Ovary (tissue), 9 donors: Measurements from ENCODE around the gene PITPNC1. TPM values are rescaled to one million over a fixed set of nuclear protein-coding genes. Genes with fewer than 3 reads are reported as not detected.

Experiments
- DNase-seq, 5 donors: peaks; one replicate each; pipeline ENCODE4 v3.0.0-alpha.2; 2019 to 2020
- H3K27ac ChIP-seq, 2 donors: fragments of 200-600 bp; one replicate each; pipeline versions ENCODE4 v1.5.1 to v1.8.0; 2019 to 2022
- H3K27me3 ChIP-seq: fragments of 200-600 bp; one replicate; pipeline ENCODE4 v1.8.0; 2022
- H3K36me3 ChIP-seq: fragments of 200-600 bp; sonication (generic); one replicate; pipeline ENCODE4 v1.5.1; 2019
- H3K4me1 ChIP-seq: one replicate; pipeline ENCODE4 v1.8.1; 2013; ENCODE audit warnings: mild to moderate bottlenecking, moderate library complexity; ENCODE audit not compliant: insufficient read depth
- H3K4me3 ChIP-seq: fragments of 200-600 bp; sonication (generic); one replicate; pipeline ENCODE4 v1.5.1; 2017
- H3K9me3 ChIP-seq, 2 donors: fragments of 200-600 bp in 1 of 2; sonication (generic) in 1 of 2; one replicate each; pipeline versions ENCODE4 v1.5.1 to v1.8.1; 2013 to 2019; ENCODE audit warnings: mild to moderate bottlenecking in 1 of 2, moderate library complexity in 1 of 2
- EP300 ChIP-seq: sonication (generic); formaldehyde crosslinking; IDR thresholded peaks from one replicate; pipeline ENCODE4 v1.6.1; 2017; ENCODE audit warnings: antibody characterized with exemption
- POLR2A ChIP-seq: fragments of 450-650 bp; IDR thresholded peaks from one replicate; pipeline ENCODE4 v1.6.1; 2017; ENCODE audit warnings: antibody characterized with exemption, mild to moderate bottlenecking, moderate library complexity
- WGBS, 3 donors: extraction: QIAGEN DNeasy Blood & Tissue Kit in 1 of 3; methylation state at CpG; one replicate each; pipeline versions ENCODE4 v1.1.5 to v1.1.7; 2013 to 2017; 5-methylcytosine and 5-hydroxymethylcytosine counted together
- intact Hi-C, 4 donors: fragments of 100-400 bp; cut with DNase I; formaldehyde crosslinking; loops; one replicate each; pipeline versions ENCODE4 v1.11.0 to v1.15.1; 2022 to 2023
- polyA plus RNA-seq, 2 donors: library from polyadenylated mRNA; stranded (reverse); fragments of 200-250 nt in 1 of 2; fragments of 350-450 nt in 1 of 2; fragmentation: Illumina TruSeq in 1 of 2; extraction: RNeasy Lipid Tissue Mini Kit (QIAGEN cat#74804) in 1 of 2; gene quantifications; one replicate each; pipeline ENCODE4 v1.2.3, GENCODE V29; 2013 to 2014
- total RNA-seq, 7 donors: library from RNA; depleted of rRNA in 2 of 7; stranded (reverse); fragments of >200 nt in 2 of 7; fragmentation: NEBNext Ultra II Directional in 3 of 7; extraction: Animal tissue kit (Norgen Biotek cat#: 25700) in 3 of 7; gene quantifications; one replicate each; pipeline versions ENCODE4 v1.1.0 to v1.2.4, GENCODE V29; 2016 to 2023
- TF ChIP-seq, protein P1 (sequence below), 3 donors: fragments of 450-650 bp in 2 of 3; fragments of 200-600 bp in 1 of 3; IDR thresholded peaks; one replicate each; pipeline versions ENCODE4 v1.5.1 to v1.8.0; 2016 to 2022; ENCODE audit warnings: antibody characterized with exemption in 3 of 3, mild to moderate bottlenecking in 1 of 3
- donor health status: DM: no; HTN: no; CAD: no; lungs with moderate emphysema.
- donor health status: DM: no; HTN: no; CAD: no.
- donor health status: Bipolar disorder and iron deficiency.
- donor health status: DM: yes; HTN: yes; CAD: no.
- donor health status: DM: no; HTN: no; CAD: no.
- donor health status: DM: yes; HTN: yes; CAD: no.

Gene PITPNC1
- total and polyA plus RNA-seq, 9 donors: 14.9 to 40.9 (median 23.8) TPM

DNA sequence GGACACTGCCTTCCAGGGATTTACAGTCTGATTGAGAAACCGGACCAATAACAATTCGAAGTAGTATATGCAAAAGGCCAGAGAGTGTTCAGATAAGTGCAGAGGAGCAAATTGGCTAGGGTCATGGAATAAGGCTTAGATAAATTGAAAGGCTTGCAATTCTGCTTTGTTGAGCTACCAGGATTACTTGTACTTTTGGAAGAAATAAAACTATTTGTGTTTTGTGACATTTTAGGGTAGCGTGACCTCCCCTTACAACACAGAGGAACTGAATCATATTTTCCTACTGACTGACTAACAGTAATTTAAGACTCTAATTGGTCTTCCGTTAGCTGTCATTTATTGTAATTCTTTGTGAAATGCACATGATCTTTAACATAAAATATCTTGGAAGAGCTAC lies 104.7 kb downstream of the PITPNC1 start:
- no peak for DNase-seq
- Histone ChIP-seq H3K4me1 (no peaks in the 10 kb centered on the region), H3K4me3 (no peak overlapping the region), H3K27ac (no peak overlapping the region), H3K36me3 (no peaks in the 10 kb centered on the region), H3K9me3 (no peaks in the 10 kb centered on the region), H3K27me3 (no peaks in the 10 kb centered on the region)
- WGBS, 3 donors: 57 to 72% (median 65%) methylated on average over 4 of the region's 4 CpGs
- TF ChIP-seq EP300 (no peak), POLR2A (no peak)
- TF ChIP-seq, protein P1, sequence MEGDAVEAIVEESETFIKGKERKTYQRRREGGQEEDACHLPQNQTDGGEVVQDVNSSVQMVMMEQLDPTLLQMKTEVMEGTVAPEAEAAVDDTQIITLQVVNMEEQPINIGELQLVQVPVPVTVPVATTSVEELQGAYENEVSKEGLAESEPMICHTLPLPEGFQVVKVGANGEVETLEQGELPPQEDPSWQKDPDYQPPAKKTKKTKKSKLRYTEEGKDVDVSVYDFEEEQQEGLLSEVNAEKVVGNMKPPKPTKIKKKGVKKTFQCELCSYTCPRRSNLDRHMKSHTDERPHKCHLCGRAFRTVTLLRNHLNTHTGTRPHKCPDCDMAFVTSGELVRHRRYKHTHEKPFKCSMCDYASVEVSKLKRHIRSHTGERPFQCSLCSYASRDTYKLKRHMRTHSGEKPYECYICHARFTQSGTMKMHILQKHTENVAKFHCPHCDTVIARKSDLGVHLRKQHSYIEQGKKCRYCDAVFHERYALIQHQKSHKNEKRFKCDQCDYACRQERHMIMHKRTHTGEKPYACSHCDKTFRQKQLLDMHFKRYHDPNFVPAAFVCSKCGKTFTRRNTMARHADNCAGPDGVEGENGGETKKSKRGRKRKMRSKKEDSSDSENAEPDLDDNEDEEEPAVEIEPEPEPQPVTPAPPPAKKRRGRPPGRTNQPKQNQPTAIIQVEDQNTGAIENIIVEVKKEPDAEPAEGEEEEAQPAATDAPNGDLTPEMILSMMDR (IDR thresholded peaks at IDR 0.05): no peak
- intact Hi-C loops: no loop called here

DNA sequence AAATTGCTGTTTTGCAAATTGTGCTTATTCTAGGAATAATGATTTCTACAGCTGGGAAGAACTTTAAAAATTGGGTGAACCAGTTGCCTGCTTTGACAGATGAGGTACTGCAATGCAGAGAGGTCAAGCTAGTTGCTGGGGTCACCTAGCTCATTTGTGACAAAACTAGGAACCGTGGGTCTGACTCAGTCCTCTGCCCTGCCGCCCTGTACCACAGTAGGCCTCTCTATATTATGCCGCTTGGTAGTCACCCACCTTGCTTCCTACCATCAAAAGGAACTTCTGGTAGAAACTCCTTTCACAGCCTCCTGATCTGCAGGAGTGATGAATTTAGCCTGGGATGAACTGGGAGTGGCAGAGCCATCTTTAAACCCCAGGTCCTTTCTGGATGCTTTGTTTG lies 105.7 kb downstream of the PITPNC1 start:
- H3K36me3 ChIP-seq: no peaks in the 10 kb centered on the region
- WGBS, 3 donors: 92 to 97% (median 97%) methylated on average over 3 of the region's 3 CpGs
- H3K27me3 ChIP-seq: no peaks in the 10 kb centered on the region
- intact Hi-C loops: no loop called here
- H3K4me1 ChIP-seq: no peaks in the 10 kb centered on the region
- no peaks in the 10 kb centered on the region for H3K9me3 ChIP-seq
- TF ChIP-seq, protein P1 (IDR thresholded peaks at IDR 0.05): no peak
- TF ChIP-seq POLR2A (no peak), EP300 (no peak)
- H3K27ac ChIP-seq: no peak overlapping the region
- H3K4me3 ChIP-seq: no peak overlapping the region
- no peak for DNase-seq

DNA sequence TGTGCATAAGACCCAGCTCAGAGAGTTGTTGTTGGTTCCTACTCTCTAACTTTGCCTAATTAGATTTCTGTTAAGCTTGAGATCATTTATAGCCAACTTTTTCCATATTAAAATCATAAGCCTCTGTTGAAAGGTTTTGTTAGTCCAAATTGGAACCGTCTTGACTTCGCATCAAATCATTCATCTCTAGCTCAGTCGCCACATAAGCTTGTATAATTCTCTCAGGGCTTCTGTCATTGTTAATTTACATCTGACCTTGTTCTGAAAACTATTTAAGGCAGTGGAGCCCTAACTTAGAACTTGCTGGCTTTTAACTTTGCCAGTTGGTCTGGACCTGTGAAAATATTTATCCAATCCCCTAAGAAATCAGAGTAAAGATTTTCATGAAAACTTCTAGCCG lies 107.2 kb downstream of the PITPNC1 start:
- Histone ChIP-seq H3K36me3 (no peaks in the 10 kb centered on the region), H3K27me3 (no peaks in the 10 kb centered on the region), H3K4me1 (no peaks in the 10 kb centered on the region), H3K9me3 (no peaks in the 10 kb centered on the region), H3K4me3 (no peak overlapping the region), H3K27ac (no peak overlapping the region)
- TF ChIP-seq, protein P1 (IDR thresholded peaks at IDR 0.05): no peak
- TF ChIP-seq EP300 (no peak), POLR2A (no peak)
- DNase-seq: no peak
- intact Hi-C loops: no loop called here
- WGBS, 3 donors: 91 to 97% (median 96%) methylated on average over 4 of the region's 4 CpGs

DNA sequence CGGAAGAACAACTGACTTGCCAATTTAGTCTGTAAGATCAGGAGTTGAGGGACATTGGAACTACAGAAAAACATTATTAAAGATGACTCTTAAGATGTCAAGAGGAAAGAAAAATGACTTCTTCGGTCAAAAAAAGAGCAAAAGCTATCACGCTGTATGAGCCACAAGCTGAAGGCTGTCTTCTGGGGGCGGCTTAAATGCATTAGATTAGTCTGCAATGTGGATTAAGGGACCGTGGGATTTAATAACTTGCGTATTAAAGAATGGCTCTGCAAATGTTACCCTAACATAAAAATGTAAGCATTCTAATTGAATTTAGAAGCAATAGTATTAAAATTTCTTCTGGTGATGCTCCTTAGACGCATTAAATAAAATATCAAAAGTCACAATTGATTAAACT lies 108.6 kb downstream of the PITPNC1 start:
- H3K9me3 ChIP-seq: no peaks in the 10 kb centered on the region
- H3K27me3 ChIP-seq: no peaks in the 10 kb centered on the region
- DNase-seq: no peak
- TF ChIP-seq, protein P1 (IDR thresholded peaks at IDR 0.05): no peak
- TF ChIP-seq EP300 (no peak), POLR2A (no peak)
- peaks cover 4% of the 10 kb centered on the region for H3K4me1 ChIP-seq
- no peak overlapping the region for H3K4me3 ChIP-seq
- intact Hi-C loops: no loop called here
- WGBS, 3 donors: 85 to 90% (median 88%) methylated on average over 7 of the region's 7 CpGs
- H3K27ac ChIP-seq: no peak overlapping the region
- no peaks in the 10 kb centered on the region for H3K36me3 ChIP-seq

DNA sequence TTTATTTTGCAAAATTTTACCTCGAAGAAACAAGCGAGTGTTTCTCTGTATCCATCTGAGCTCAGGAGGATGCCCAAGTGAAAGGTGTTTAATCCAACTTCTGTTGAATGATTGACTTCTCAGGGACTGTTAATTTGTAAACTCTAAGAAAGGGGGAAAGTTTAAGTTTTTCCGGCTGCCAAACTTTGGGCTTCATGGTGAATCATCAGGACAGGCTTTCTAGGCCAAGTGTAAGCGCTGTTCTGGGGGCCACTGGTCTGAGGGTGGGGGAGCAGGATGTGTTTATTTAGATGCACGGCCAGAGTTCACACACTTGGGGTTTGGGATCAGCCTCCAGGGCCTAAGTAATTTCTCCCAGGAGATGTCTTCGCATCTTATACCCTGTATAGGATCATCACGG lies 110.4 kb downstream of the PITPNC1 start:
- H3K4me1 ChIP-seq: peaks cover 7% of the 10 kb centered on the region

More for the DNA sequence above, 110.4 kb downstream of the PITPNC1 start:
- no peaks in the 10 kb centered on the region for H3K36me3 ChIP-seq
- no peak for DNase-seq
- H3K4me3 ChIP-seq: no peak overlapping the region
- 81 to 85% (median 82%) methylated on average over 7 of the region's 7 CpGs for WGBS, 3 donors
- TF ChIP-seq POLR2A: no peak
- TF ChIP-seq EP300: no peak
- TF ChIP-seq, protein P1 (IDR thresholded peaks at IDR 0.05): no peak
- no peaks in the 10 kb centered on the region for H3K27me3 ChIP-seq
- no peaks in the 10 kb centered on the region for H3K9me3 ChIP-seq
- no peak overlapping the region for H3K27ac ChIP-seq
- intact Hi-C loops: no loop called here
